Colonic mucosa (tissue), 4 donors: ENCODE results near the gene AK8. TPM values are rescaled to one million over a fixed set of nuclear protein-coding genes. Genes with fewer than 3 reads are reported as not detected.

Experiments
- DNase-seq: peaks from one replicate; pipeline ENCODE4 v3.0.0-alpha.2; 2020
- H3K27ac ChIP-seq: fragments of 200-600 bp; one replicate; pipeline ENCODE4 v1.8.0; 2021
- H3K27me3 ChIP-seq: fragments of 200-600 bp; one replicate; pipeline ENCODE4 v1.8.0; 2021
- H3K36me3 ChIP-seq: fragments of 200-600 bp; one replicate; pipeline ENCODE4 v1.8.0; 2021
- H3K4me1 ChIP-seq: fragments of 200-600 bp; one replicate; pipeline ENCODE4 v1.8.0; 2021; ENCODE audit warnings: mild to moderate bottlenecking
- H3K4me3 ChIP-seq: fragments of 200-600 bp; one replicate; pipeline ENCODE4 v1.8.0; 2021
- H3K9ac ChIP-seq, 2 donors: one replicate each; pipeline ENCODE4 v1.7.0; 2013; ENCODE audit warnings: control low read depth in 2 of 2, low read depth in 2 of 2, low read length in 2 of 2
- H3K9me3 ChIP-seq: fragments of 200-600 bp; one replicate; pipeline ENCODE4 v1.8.0; 2021
- intact Hi-C: fragments of 100-400 bp; cut with DNase I; formaldehyde crosslinking; loops from one replicate; pipeline ENCODE4 v1.14.1; 2022
- total RNA-seq, 2 donors: library from RNA; stranded (reverse); fragmentation: NEBNext Ultra II Directional in 1 of 2; extraction: Animal tissue kit (Norgen Biotek cat#: 25700) in 1 of 2; gene quantifications; one replicate each; pipeline ENCODE4 v1.2.1, GENCODE V29; 2021
- TF ChIP-seq, protein P1 (sequence below): fragments of 200-600 bp; IDR thresholded peaks from one replicate; pipeline ENCODE4 v1.8.0; 2022; ENCODE audit warnings: antibody characterized with exemption, mild to moderate bottlenecking
- donor health status: healthy.
- donor health status: DM: no; HTN: no; CAD: no.
- donor health status: DM: no; HTN: no; CAD: no.

The AK8 gene
- total RNA-seq, 2 donors from 2014 or later: 0.16 to 0.59 TPM

DNA sequence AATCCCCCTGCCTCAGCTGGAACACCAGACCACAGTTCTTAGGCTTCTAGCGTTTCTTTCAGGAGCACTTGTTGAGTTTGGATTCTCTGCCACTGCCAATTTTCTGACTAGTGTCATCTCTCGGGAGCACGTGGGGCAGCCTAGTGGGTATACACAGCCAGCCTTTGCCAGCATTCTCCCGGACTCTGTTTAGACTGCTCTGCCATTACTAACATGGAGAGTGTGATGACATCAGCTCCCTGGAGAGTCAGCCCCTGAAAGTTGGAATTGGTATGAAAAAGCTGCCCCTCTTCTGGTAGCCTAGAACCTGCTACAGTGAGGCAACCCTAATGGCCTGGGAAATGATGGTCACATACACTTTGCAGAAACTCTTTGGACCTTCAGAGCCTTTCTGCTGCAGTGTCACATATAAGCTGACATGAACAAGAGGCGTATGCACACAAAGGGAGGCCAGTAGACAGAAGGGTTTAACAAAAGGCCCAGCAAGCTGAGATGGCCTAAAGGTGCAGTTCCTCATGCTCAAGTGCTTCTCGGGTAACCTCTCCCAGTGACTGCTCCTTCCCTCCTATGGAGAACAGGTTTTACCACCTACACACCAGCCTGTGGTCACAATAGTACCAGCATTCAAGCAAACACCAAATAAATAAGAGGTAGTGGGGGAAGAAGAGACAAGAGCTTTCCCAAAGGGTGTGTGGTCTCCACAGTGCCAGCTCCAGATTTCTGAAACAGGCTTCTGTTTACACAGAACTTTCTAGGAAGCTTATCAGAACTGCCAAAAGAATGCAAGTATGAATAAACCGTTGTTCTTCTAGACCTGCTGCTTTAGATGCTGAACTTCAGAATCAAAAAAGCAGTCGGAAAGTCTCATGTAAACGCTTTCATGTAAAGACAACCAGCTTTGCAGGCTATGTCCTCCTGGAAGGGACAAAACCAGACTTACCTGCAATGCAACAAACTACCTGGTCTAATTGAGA lies 17.1 kb upstream of the AK8 start:
- intact Hi-C loops: no loop called here
- peaks cover under 1% of the 10 kb centered on the region for H3K36me3 ChIP-seq
- H3K9me3 ChIP-seq: no peaks in the 10 kb centered on the region
- H3K27ac ChIP-seq: no peak overlapping the region
- no peak for DNase-seq
- no peak overlapping the region for H3K4me3 ChIP-seq
- H3K9ac ChIP-seq: peak overlapping the region in 1 of 2 donors; percentile 30
- no peaks in the 10 kb centered on the region for H3K4me1 ChIP-seq
- no peaks in the 10 kb centered on the region for H3K27me3 ChIP-seq
- TF ChIP-seq, protein P1, sequence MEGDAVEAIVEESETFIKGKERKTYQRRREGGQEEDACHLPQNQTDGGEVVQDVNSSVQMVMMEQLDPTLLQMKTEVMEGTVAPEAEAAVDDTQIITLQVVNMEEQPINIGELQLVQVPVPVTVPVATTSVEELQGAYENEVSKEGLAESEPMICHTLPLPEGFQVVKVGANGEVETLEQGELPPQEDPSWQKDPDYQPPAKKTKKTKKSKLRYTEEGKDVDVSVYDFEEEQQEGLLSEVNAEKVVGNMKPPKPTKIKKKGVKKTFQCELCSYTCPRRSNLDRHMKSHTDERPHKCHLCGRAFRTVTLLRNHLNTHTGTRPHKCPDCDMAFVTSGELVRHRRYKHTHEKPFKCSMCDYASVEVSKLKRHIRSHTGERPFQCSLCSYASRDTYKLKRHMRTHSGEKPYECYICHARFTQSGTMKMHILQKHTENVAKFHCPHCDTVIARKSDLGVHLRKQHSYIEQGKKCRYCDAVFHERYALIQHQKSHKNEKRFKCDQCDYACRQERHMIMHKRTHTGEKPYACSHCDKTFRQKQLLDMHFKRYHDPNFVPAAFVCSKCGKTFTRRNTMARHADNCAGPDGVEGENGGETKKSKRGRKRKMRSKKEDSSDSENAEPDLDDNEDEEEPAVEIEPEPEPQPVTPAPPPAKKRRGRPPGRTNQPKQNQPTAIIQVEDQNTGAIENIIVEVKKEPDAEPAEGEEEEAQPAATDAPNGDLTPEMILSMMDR: no peak

DNA sequence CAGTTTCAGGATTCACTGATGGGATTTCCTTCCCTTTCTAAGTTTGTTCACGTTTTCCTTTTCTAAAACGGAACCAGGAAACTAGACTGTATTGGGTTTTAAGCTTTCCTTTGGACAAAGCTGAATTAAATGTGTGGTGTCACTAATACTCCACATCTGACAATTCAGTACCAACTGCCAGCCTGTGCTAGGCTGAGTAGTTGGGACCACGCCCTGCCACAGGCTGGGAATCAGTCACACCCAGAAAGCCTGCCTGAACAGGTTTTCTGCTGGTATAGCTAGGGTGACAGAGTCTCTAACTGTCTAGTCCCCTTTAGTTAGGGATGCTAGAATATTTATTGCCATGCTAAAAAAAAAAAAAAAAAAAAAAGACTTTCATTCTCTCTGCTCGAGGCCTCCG lies 16.3 kb upstream of the AK8 start:
- no peak overlapping the region for H3K4me3 ChIP-seq
- H3K27ac ChIP-seq: no peak overlapping the region
- H3K9me3 ChIP-seq: no peaks in the 10 kb centered on the region
- H3K9ac ChIP-seq: peak overlapping the region in 1 of 2 donors; percentile 15
- H3K27me3 ChIP-seq: no peaks in the 10 kb centered on the region
- TF ChIP-seq, protein P1: no peak
- DNase-seq: peak; percentile 81
- intact Hi-C loops: no loop called here
- H3K4me1 ChIP-seq: no peaks in the 10 kb centered on the region
- no peaks in the 10 kb centered on the region for H3K36me3 ChIP-seq

DNA sequence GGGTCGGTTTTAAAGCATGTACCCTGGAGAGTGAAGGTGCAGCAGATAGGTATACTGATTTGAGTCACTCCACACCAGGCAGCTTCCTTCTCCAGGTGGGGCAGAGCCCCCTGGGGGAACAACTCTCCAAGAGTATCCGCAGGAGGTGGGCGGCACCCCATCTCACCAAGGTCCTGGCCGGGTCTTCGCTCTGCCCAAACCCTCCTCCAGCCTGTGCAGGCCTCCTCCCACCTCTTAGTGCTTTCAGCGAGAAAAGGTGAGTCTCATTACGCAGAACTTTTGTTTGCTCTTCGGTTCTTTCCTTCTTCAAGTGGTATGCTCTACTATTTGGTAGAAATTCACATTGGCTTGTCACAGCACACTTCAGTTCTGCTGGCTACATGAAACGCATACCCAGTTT lies 14.3 kb upstream of the AK8 start:
- Histone ChIP-seq H3K4me3 (no peak overlapping the region), H3K9me3 (no peaks in the 10 kb centered on the region), H3K36me3 (no peaks in the 10 kb centered on the region), H3K9ac (no peak overlapping the region), H3K27me3 (no peaks in the 10 kb centered on the region), H3K4me1 (no peaks in the 10 kb centered on the region), H3K27ac (no peak overlapping the region)
- no peak for DNase-seq
- TF ChIP-seq, protein P1: no peak
- intact Hi-C loops: no loop called here

DNA sequence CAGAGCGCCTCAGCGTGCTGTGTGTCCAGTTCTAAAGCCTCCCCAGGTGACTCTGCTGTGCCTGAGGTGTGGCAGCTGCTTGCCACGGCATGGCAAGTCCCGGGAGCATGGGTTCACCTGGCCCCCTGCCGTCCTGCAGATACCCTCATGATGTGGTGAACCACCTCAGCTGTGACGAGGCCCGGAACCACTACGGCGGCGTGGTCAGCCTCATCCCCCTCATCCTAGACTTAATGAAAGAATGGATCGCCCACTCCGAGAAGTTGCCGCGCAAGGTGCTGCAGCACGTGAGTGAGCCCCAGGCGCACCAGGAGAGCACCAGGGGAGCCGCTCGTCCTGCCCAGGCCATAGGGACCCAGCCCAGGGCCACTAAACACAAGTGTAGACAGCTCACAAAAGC lies 10.1 kb upstream of the AK8 start:
- H3K4me1 ChIP-seq: no peaks in the 10 kb centered on the region

DNA sequence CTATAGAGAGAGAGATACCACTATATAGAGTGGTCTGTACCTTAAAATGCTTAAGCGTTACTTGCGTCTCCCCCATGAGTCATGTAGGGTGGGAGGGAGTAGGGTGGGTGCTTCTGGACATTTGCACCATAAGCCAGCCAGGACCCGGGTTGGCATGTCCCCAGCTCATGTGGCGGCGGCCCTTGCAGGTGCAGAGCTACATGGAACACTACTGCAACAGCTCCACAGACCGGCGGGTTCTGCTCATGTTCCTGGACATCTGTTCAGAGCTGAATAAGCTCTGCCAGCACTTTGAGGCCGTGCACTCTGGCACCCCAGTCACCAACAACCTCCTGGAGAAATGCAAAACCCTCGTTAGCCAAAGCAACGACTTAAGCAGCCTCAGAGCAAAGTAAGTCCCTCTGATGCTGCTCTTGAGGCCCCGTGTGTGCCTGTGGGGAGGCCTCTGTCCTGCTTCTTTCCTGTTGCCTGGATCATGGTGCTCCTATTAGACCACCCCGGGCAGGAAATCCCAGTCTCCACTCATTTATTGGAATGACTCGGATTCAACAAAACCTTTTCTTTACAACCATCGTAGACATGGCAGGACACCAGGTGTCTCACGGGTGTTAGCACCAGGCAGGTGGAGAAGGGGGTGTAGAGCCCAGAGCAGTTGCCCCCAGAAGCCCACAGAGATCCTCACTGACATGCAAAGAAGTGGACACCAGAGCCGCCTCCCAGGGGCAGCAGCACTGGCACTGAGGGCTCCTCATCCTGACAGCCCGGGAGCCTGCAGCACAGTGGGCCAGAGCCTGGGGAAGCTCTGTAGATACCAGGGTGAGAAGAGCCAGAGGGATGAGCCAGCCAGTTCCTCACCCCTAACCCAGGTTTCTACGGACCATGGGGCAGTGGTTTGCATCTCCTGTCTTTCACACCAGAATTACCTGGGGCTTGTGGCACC lies 9.4 kb upstream of the AK8 start:
- TF ChIP-seq, protein P1: no peak
- Histone ChIP-seq H3K4me1 (no peaks in the 10 kb centered on the region), H3K9ac (no peak overlapping the region), H3K27me3 (no peaks in the 10 kb centered on the region), H3K4me3 (no peak overlapping the region), H3K27ac (no peak overlapping the region), H3K36me3 (no peaks in the 10 kb centered on the region), H3K9me3 (no peaks in the 10 kb centered on the region)
- intact Hi-C loops: no loop called here
- no peak for DNase-seq

More for the DNA sequence above, 10.1 kb upstream of the AK8 start:
- no peak for DNase-seq
- Histone ChIP-seq H3K9ac (no peak overlapping the region), H3K36me3 (no peaks in the 10 kb centered on the region), H3K27ac (no peak overlapping the region), H3K27me3 (no peaks in the 10 kb centered on the region), H3K9me3 (no peaks in the 10 kb centered on the region), H3K4me3 (no peak overlapping the region)
- intact Hi-C loops: no loop called here
- TF ChIP-seq, protein P1: no peak
